Common myeloid progenitor, CD34-positive (primary cell): Measurements from ENCODE around the gene CASP10.

Experiments used
- CTCF ChIA-PET: fragments of 350-600 bp; sonication (Branson Sonifier 250); formaldehyde crosslinking; loops from one replicate; lab custom pipeline; 2021; ENCODE audit warnings: antibody characterized with exemption; lab: Charles Lee
- POLR2A ChIA-PET: fragments of 350-600 bp; sonication (Branson Sonifier 250); formaldehyde crosslinking; loops from one replicate; lab custom pipeline; 2021; ENCODE audit warnings: antibody characterized with exemption; lab: Charles Lee
- DNase-seq, 3 donors: peaks; one replicate each; pipeline versions ENCODE4 v3.0.0 to v3.0.0-alpha.2; 2013
- H3K27ac ChIP-seq, 2 experiments: 1 replicate in 1 of 2; 2 replicates in 1 of 2; pipeline ENCODE4 v1.7.0; 2013; ENCODE audit warnings: inconsistent platforms in 2 of 2, low read length in 2 of 2, mild to moderate bottlenecking in 2 of 2, low read depth in 1 of 2, moderate library complexity in 1 of 2; ENCODE audit not compliant: severe bottlenecking in 2 of 2, insufficient read depth in 1 of 2, poor library complexity in 1 of 2
- H3K27me3 ChIP-seq, 5 experiments: replicated peaks in 2 of 5; 1 replicate in 3 of 5; 2 replicates in 2 of 5; pipeline versions ENCODE4 v1.6.1 to v1.7.0; 2013; ENCODE audit warnings: low read length in 4 of 5, mild to moderate bottlenecking in 2 of 5, moderate library complexity in 2 of 5, inconsistent platforms in 1 of 5; ENCODE audit not compliant: insufficient read depth in 5 of 5, control insufficient read depth in 4 of 5
- H3K36me3 ChIP-seq, 4 experiments: 1 replicate in 2 of 4; 2 replicates in 2 of 4; pipeline versions ENCODE4 v1.6.1 to v1.7.0; 2013; ENCODE audit warnings: low read length in 3 of 4, control low read depth in 1 of 4, mild to moderate bottlenecking in 1 of 4; ENCODE audit not compliant: control insufficient read depth in 4 of 4, insufficient read depth in 4 of 4
- H3K4me1 ChIP-seq, 4 experiments: 1 replicate in 3 of 4; 2 replicates in 1 of 4; pipeline versions ENCODE4 v1.6.1 to v1.7.1; 2013; ENCODE audit warnings: low read length in 3 of 4, mild to moderate bottlenecking in 3 of 4, control low read depth in 1 of 4, inconsistent platforms in 1 of 4, moderate library complexity in 1 of 4; ENCODE audit not compliant: control insufficient read depth in 4 of 4, insufficient read depth in 4 of 4; ENCODE audit errors: control extremely low read depth in 1 of 4
- H3K4me3 ChIP-seq, 7 experiments: 1 replicate in 4 of 7; 2 replicates in 3 of 7; pipeline versions ENCODE4 v1.5.1 to v1.7.0; 2013; ENCODE audit warnings: mild to moderate bottlenecking in 7 of 7, low read length in 6 of 7, moderate library complexity in 6 of 7, inconsistent platforms in 2 of 7, low read depth in 2 of 7, control low read depth in 1 of 7; ENCODE audit not compliant: insufficient read depth in 4 of 7, control insufficient read depth in 1 of 7; ENCODE audit errors: extremely low read depth in 1 of 7
- H3K9me3 ChIP-seq, 5 experiments: 1 replicate in 4 of 5; 2 replicates in 1 of 5; pipeline versions ENCODE4 v1.6.1 to v1.7.1; 2013; ENCODE audit warnings: low read length in 4 of 5, mild to moderate bottlenecking in 2 of 5, inconsistent platforms in 1 of 5, low read depth in 1 of 5, moderate library complexity in 1 of 5; ENCODE audit not compliant: control insufficient read depth in 4 of 5, insufficient read depth in 2 of 5; ENCODE audit errors: control extremely low read depth in 1 of 5
- WGBS: methylation state at CpG from one replicate; pipeline ENCODE4 v1.1.5; 2013; ENCODE audit not compliant: insufficient coverage; 5-methylcytosine and 5-hydroxymethylcytosine counted together

CASP10 gene

DNA sequence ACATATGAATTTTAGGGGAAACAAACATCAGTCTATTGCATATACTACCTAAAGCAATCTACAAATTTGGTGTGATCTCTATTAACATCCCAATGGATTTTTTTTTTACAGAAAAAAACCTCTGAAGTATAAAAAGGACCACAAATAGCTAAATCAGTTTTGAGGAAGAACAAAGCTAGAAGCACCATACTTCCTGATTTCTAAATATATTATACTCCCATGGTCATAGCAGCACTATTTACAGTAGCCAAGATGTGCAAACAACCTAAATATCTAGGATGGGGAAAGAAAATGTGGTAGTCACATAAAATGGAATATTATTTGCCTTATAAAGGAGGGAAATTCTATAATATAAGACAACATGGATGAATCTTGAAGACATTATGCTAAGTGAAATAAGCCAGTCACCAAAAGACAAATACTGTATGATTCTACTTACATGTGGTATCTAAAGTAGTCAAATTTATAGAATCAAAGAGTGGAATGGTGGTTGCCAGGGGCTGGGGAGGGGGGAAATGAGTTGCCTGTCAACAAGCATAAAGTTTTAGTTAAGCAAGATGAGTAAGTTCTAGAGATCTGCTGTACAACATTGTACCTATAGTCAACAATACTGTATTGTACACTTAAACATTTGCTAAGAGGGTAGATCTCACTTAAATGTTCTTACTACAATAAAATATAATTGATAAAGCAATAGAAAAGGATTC is 59.8 kb downstream of the CASP10 start:
- Histone ChIP-seq H3K4me3 (no peak overlapping the region), H3K27ac (peak overlapping the region in 1 of 2 experiments; percentile 25), H3K4me1 (peaks cover 15 to 29% (median 22%) of the 10 kb centered on the region in 4 experiments), H3K9me3 (peaks cover 0 to 2% (median 0%) of the 10 kb centered on the region in 5 experiments), H3K36me3 (peaks cover 4 to 25% (median 9%) of the 10 kb centered on the region in 4 experiments), H3K27me3 (no peaks in the 10 kb centered on the region)
- DNase-seq, result no peak
- POLR2A ChIA-PET, result interaction anchor here (0.5 to 1.1 kb wide), 2 partner anchors 9 to 15 kb away, joined by 3 read pairs; no protein-coding TSS in a partner anchor
- CTCF ChIA-PET, result interaction anchor here (1.1 to 4.5 kb wide), 6 partner anchors 9 to 122 kb away, joined by 3 to 26 read pairs (median 4); partner anchors contain the start of gene CASP8

DNA sequence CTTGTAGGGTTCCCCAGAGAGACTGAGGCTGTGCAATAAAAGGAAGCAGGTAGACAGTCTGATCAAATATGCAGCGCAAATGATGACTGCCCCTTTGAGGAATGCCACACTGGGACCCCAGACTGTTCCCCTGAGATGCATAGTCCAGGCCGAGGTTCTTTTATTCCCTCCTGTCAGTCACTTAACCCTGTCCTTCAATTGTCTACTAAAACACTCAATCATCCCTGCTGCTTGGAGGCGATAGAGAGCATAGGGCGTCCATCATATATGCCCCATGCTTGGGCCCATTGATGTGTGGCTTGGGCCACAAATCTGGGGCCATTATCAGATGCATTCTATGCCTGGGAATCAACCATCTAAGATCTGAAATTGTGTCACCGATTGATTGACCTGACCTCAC is 61.9 kb downstream of the CASP10 start:
- 100% methylated on average over 3 of the region's 5 CpGs for WGBS
- H3K36me3 ChIP-seq, result peaks cover 4 to 19% (median 9%) of the 10 kb centered on the region in 4 experiments
- DNase-seq, result no peak
- no peak overlapping the region for H3K4me3 ChIP-seq
- H3K27ac ChIP-seq, result no peak overlapping the region
- peaks cover 4 to 22% (median 12%) of the 10 kb centered on the region in 4 experiments for H3K4me1 ChIP-seq
- CTCF ChIA-PET, result interaction anchor here (1.1 to 4.5 kb wide), 2 partner anchors 8 to 11 kb away, joined by 4 to 26 read pairs; no protein-coding TSS in a partner anchor
- H3K27me3 ChIP-seq, result no peaks in the 10 kb centered on the region
- peaks cover 0 to 2% (median 0%) of the 10 kb centered on the region in 5 experiments for H3K9me3 ChIP-seq
- POLR2A ChIA-PET, result no interaction called here

DNA sequence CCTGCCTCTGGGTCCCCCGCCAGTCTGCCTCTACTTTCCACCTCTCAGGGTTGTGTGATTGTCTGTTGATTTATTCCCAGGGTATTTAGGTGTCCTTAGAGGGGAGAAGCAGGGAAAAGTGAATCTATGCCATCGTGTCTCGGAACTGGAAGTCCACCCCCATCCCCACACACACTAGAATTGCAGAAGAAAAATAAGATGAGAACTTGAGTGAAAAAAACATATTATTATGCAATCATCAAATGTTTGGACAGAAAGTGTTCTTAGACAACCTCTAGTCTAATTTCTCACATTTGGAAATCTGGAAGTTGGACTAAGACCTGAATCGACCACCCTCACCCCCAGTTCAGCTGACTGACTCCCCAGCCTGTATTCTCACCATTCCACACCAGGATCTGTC is 63.3 kb downstream of the CASP10 start:
- no peak for DNase-seq
- no peaks in the 10 kb centered on the region for H3K9me3 ChIP-seq
- CTCF ChIA-PET, result no interaction called here
- POLR2A ChIA-PET, result no interaction called here
- WGBS, result 78% methylated on average over 1 of the region's 4 CpGs
- no peaks in the 10 kb centered on the region for H3K27me3 ChIP-seq
- H3K4me1 ChIP-seq, result peaks cover 2 to 18% (median 6%) of the 10 kb centered on the region in 4 experiments
- no peak overlapping the region for H3K4me3 ChIP-seq
- peaks cover 2 to 12% (median 8%) of the 10 kb centered on the region in 4 experiments for H3K36me3 ChIP-seq
- H3K27ac ChIP-seq, result peak overlapping the region in 1 of 2 experiments; percentile 27

DNA sequence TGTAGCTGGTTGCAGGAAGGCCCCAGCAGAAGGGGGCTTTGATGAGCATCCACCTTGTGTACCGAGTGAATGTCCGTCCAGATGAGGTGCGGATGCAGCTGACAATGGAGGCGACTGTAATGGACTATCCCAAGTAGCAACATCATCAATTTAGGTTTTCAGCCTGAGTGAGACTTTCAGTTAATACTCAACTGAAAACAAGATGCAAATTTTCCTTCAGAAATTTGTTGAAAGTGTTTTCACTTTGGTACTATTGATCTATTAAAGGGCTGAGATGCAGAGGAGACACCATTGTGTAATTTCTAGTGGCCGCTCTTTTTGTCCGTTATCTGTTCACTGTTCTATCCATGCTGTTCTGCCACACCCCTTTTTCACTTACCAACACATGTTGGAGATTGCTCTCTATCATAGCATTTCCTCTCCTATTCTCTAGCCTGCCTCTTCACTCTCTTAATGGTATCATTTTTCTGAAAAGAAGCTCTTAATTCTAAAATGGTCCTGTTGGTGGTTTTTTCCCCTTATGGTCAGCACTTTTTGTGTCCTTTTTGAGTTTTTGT is 65.4 kb downstream of the CASP10 start:
- no peaks in the 10 kb centered on the region for H3K9me3 ChIP-seq
- CTCF ChIA-PET, result interaction anchor here (1.0 to 1.5 kb wide), 4 partner anchors 9 to 116 kb away, joined by 3 to 7 read pairs (median 4); no protein-coding TSS in a partner anchor
- no peak for DNase-seq
- 100% methylated on average over 3 of the region's 6 CpGs for WGBS
- no peaks in the 10 kb centered on the region for H3K27me3 ChIP-seq
- peaks cover 0 to 10% (median 7%) of the 10 kb centered on the region in 4 experiments for H3K36me3 ChIP-seq
- POLR2A ChIA-PET, result interaction anchor here (0.6 kb wide), 1 partner anchor 11 kb away, joined by 3 read pairs; no protein-coding TSS in a partner anchor
- no peak overlapping the region for H3K27ac ChIP-seq
- peaks cover 8 to 21% (median 15%) of the 10 kb centered on the region in 4 experiments for H3K4me1 ChIP-seq
- no peak overlapping the region for H3K4me3 ChIP-seq

- H3K27ac ChIP-seq, result no peak overlapping the region
- 100% methylated on average over 2 of the region's 2 CpGs for WGBS
- peaks cover 18 to 36% (median 27%) of the 10 kb centered on the region in 4 experiments for H3K4me1 ChIP-seq
- H3K9me3 ChIP-seq, result no peaks in the 10 kb centered on the region
- ChIA-PET CTCF (interaction anchor here (1.1 kb wide), 1 partner anchor 18 kb away, joined by 3 read pairs; no protein-coding TSS in a partner anchor), POLR2A (no interaction called here)
- peaks cover 2 to 10% (median 6%) of the 10 kb centered on the region in 4 experiments for H3K36me3 ChIP-seq
- no peak for DNase-seq
- H3K27me3 ChIP-seq, result no peaks in the 10 kb centered on the region
- H3K4me3 ChIP-seq, result no peak overlapping the region
These were observed 66.9 kb downstream of the CASP10 start for GRCh38 chr2:201249889-201250288.

- H3K27ac ChIP-seq, result no peak overlapping the region
- H3K9me3 ChIP-seq, result no peaks in the 10 kb centered on the region
- H3K4me1 ChIP-seq, result peaks cover 18 to 42% (median 34%) of the 10 kb centered on the region in 4 experiments
- 97% methylated on average over 3 of the region's 4 CpGs for WGBS
- no peak overlapping the region for H3K4me3 ChIP-seq
- ChIA-PET POLR2A (interaction anchor here (0.5 kb wide), 1 partner anchor 135 kb away, joined by 3 read pairs; the partner anchor contains the start of gene CFLAR), CTCF (interaction anchor here (0.9 to 1.2 kb wide), 2 partner anchors 13 to 19 kb away, joined by 3 read pairs; no protein-coding TSS in a partner anchor)
- no peak for DNase-seq
- H3K27me3 ChIP-seq, result no peaks in the 10 kb centered on the region
- H3K36me3 ChIP-seq, result peaks cover 0 to 10% (median 4%) of the 10 kb centered on the region in 4 experiments
These were observed 67.8 kb downstream of the CASP10 start for GRCh38 chr2:201250741-201251140.
